GM23338 (cell line): ENCODE measurements around the gene RAC2. TPM values are rescaled to one million over a fixed set of nuclear protein-coding genes. Genes with fewer than 3 reads are reported as not detected.
A peak's percentile ranks its signal among the peaks of the same experiment; 100 is the strongest.

Experiments used
- ATAC-seq: fragments of 200-7000 bp; cut with Tn5 transposase; 3 replicates; pipeline ENCODE4 v1.9.1; 2020
- DNase-seq: peaks from one replicate; pipeline ENCODE4 v3.0.0-alpha.2; 2015; ENCODE audit warnings: low spot score
- H2AFZ ChIP-seq: fragments of 200-600 bp; sonication (generic); 2 replicates; pipeline ENCODE4 v1.8.0; 2016; ENCODE audit warnings: antibody characterized with exemption, mild to moderate bottlenecking, moderate library complexity
- H3F3A ChIP-seq: fragments of 200-600 bp; sonication (generic); replicated peaks from 2 replicates; pipeline ENCODE4 v1.8.0; 2017; ENCODE audit warnings: antibody characterized with exemption, mixed run types, low read depth
- H3K27ac ChIP-seq: fragments of 200-600 bp; sonication (generic); 2 replicates; pipeline ENCODE4 v1.6.1; 2016; ENCODE audit warnings: low read depth
- H3K27me3 ChIP-seq: fragments of 200-600 bp; sonication (generic); 2 replicates; pipeline ENCODE4 v1.8.0; 2016; ENCODE audit warnings: mild to moderate bottlenecking, mixed run types, moderate library complexity; ENCODE audit not compliant: insufficient read depth
- H3K36me3 ChIP-seq: fragments of 200-600 bp; sonication (generic); 2 replicates; pipeline ENCODE4 v1.8.0; 2016; ENCODE audit warnings: mild to moderate bottlenecking; ENCODE audit not compliant: insufficient read depth
- H3K4me1 ChIP-seq: fragments of 200-600 bp; sonication (generic); 2 replicates; pipeline ENCODE4 v1.8.0; 2016; ENCODE audit warnings: mild to moderate bottlenecking, moderate library complexity; ENCODE audit not compliant: insufficient read depth
- H3K4me2 ChIP-seq: fragments of 200-600 bp; sonication (generic); 2 replicates; pipeline ENCODE4 v1.7.1; 2017; ENCODE audit warnings: mixed run types
- H3K4me3 ChIP-seq: fragments of 200-600 bp; sonication (generic); 2 replicates; pipeline ENCODE4 v1.6.1; 2016; ENCODE audit warnings: mixed run types
- H3K79me2 ChIP-seq: fragments of 200-600 bp; sonication (generic); replicated peaks from 2 replicates; pipeline ENCODE4 v1.8.0; 2017; ENCODE audit warnings: mild to moderate bottlenecking; ENCODE audit not compliant: insufficient read depth
- H3K9me2 ChIP-seq: fragments of 200-600 bp; sonication (generic); 2 replicates; pipeline ENCODE4 v1.8.0; 2017; ENCODE audit not compliant: insufficient read depth
- H4K20me1 ChIP-seq: fragments of 200-600 bp; sonication (generic); replicated peaks from 2 replicates; pipeline ENCODE4 v1.8.0; 2017; ENCODE audit warnings: mild to moderate bottlenecking; ENCODE audit not compliant: insufficient read depth
- H3K27ac Mint-ChIP-seq: 2 replicates; pipeline ENCODE4 v1.8.0; 2020; ENCODE audit warnings: inconsistent platforms, mild to moderate bottlenecking, moderate library complexity, mixed read lengths
- H3K27me3 Mint-ChIP-seq: 3 replicates; pipeline ENCODE4 v1.8.0; 2022; ENCODE audit warnings: low read depth, mild to moderate bottlenecking, moderate library complexity, mixed read lengths, inconsistent platforms; ENCODE audit not compliant: insufficient read depth, poor library complexity
- H3K36me3 Mint-ChIP-seq: 3 replicates; pipeline ENCODE4 v1.8.0; 2021; ENCODE audit warnings: low read depth, mild to moderate bottlenecking, inconsistent platforms, moderate library complexity, mixed read lengths
- H3K4me1 Mint-ChIP-seq: 3 replicates; pipeline ENCODE4 v1.8.0; 2020; ENCODE audit warnings: mild to moderate bottlenecking, inconsistent platforms, mixed read lengths
- H3K4me3 Mint-ChIP-seq: 3 replicates; pipeline ENCODE4 v1.8.0; 2021; ENCODE audit warnings: moderate library complexity, mild to moderate bottlenecking, inconsistent platforms, mixed read lengths
- H3K9me3 Mint-ChIP-seq: 3 replicates; pipeline ENCODE4 v1.8.0; 2020; ENCODE audit warnings: moderate library complexity, mild to moderate bottlenecking, inconsistent platforms, mixed read lengths
- CTCF ChIP-seq, 2 experiments: fragments of 200-600 bp in 1 of 2; sonication (generic) in 1 of 2; conservative IDR thresholded peaks; 2 replicates each; pipeline versions ENCODE4 v1.5.1 to v1.6.1; 2016 to 2017; ENCODE audit warnings: antibody characterized with exemption in 2 of 2, low read depth in 2 of 2, mild to moderate bottlenecking in 2 of 2, moderate library complexity in 1 of 2
- JUNB ChIP-seq: IDR thresholded peaks from one replicate; pipeline ENCODE4 v1.6.1; 2016; ENCODE audit warnings: antibody characterized with exemption; ENCODE audit not compliant: unreplicated experiment
- POLR2AphosphoS5 ChIP-seq: IDR thresholded peaks from 2 replicates; pipeline ENCODE4 v1.6.1; 2016; ENCODE audit warnings: antibody characterized with exemption, low read depth
- REST ChIP-seq: IDR thresholded peaks from one replicate; pipeline ENCODE4 v1.6.1; 2018; ENCODE audit warnings: antibody characterized with exemption; ENCODE audit not compliant: unreplicated experiment
- ZNF114 ChIP-seq: fragments of 250-450 bp; sonication (Bioruptor Pico); IDR thresholded peaks from 2 replicates; pipeline ENCODE4 v1.5.0; 2020; ENCODE audit warnings: mild to moderate bottlenecking, moderate library complexity
- polyA plus RNA-seq: library from polyadenylated mRNA; unstranded; fragments of >200 nt; fragmentation: Nextera tagmentation; extraction: Ambion mirVana; gene quantifications from 2 replicates; pipeline ENCODE4 v1.2.1, GENCODE V29; 2016
- total RNA-seq: library from RNA; depleted of rRNA; stranded (reverse); fragments of >200 nt; shearing (Covaris generic); gene quantifications from 2 replicates; pipeline ENCODE4 v1.2.3, GENCODE V29; 2014
- TF ChIP-seq, protein P1 (sequence below): IDR thresholded peaks from 2 replicates; pipeline ENCODE4 v1.6.1; 2016; ENCODE audit warnings: antibody characterized with exemption

RAC2 gene
- total and polyA plus RNA-seq, 2 experiments from 2014 or later = 2.4 to 2.7 TPM

GRCh38 chr22:37197451-37198257 is 46.4 kb downstream of the RAC2 start:
- Histone ChIP-seq H4K20me1 (no peaks in the 10 kb centered on the region), H3K9me2 (no peaks in the 10 kb centered on the region), H3K4me2 (peak overlapping the region; percentile 92), H3K36me3 (0 out of 2 replicates have a peak, but pooled peaks cover 5% of the 10 kb centered on the region), H2AFZ (no peak overlapping the region), H3K4me1 (peaks cover 8% of the 10 kb centered on the region; the same call in 1 of the 2 replicates), H3K4me3 (peak overlapping the region; percentile 75; the same call in 1 of the 2 replicates), H3K79me2 (no peaks in the 10 kb centered on the region), H3K27me3 (no peaks in the 10 kb centered on the region), H3F3A (no peaks in the 10 kb centered on the region), H3K27ac (no peak overlapping the region)
- Mint-ChIP-seq H3K36me3 (peaks cover 19% of the 10 kb centered on the region), H3K4me1 (peaks cover 15% of the 10 kb centered on the region), H3K27ac (no peak overlapping the region), H3K27me3 (peaks cover 9% of the 10 kb centered on the region), H3K9me3 (peaks cover 10% of the 10 kb centered on the region), H3K4me3 (peak overlapping the region; percentile 79)
- TF ChIP-seq, protein P1, sequence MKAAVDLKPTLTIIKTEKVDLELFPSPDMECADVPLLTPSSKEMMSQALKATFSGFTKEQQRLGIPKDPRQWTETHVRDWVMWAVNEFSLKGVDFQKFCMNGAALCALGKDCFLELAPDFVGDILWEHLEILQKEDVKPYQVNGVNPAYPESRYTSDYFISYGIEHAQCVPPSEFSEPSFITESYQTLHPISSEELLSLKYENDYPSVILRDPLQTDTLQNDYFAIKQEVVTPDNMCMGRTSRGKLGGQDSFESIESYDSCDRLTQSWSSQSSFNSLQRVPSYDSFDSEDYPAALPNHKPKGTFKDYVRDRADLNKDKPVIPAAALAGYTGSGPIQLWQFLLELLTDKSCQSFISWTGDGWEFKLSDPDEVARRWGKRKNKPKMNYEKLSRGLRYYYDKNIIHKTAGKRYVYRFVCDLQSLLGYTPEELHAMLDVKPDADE = no peak
- TF ChIP-seq CTCF (conservative IDR thresholded peaks at IDR 0.05; ENCODE audit: low read depth in 2 of 2) = no peak
- ATAC-seq (no peak), DNase-seq (no peak)

DNA sequence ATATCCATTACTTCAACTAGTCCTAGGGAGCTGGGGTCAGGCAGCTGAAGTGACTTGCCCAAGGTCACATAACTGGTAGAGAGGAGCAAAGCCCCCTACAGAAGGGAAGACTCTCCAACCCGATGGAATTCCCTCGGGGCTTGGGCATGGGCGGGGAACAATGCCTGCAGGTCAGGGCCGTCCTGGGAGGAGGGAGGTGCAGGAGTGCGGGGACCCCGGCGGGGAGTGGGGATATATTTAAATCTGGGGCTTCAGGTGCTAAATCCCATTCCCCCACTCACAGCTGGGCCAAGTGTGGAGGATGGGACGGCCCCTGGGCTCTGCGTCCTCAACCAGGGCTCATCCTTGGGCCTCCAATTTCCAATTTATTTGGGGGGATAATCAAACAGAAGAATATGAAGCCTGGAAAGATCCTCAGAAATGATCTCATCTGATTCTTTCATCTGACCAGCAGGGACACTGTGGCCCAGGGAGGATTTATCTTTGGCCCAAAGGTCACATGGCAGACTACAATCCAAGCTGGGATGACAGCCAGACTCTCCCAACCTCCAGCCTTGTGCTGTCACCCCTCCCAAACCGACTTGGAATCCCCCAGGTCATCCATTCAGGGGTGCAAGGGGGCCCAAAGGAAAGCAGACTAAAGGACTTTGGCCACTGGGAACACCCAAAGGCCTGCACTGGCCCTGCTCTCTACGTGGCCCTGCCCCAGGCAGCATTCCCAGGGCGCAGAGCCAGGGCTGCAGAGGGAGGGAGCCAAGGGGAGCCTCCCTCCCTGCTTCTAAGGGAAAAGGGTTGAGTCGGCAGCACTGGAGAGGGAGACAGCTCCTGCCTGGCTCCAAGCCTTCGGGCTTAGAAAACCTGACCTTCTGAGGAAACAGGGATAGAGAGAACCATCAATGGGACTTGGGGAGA is 47.3 kb downstream of the RAC2 start:
- no peaks in the 10 kb centered on the region for H4K20me1 ChIP-seq
- peaks cover 8% of the 10 kb centered on the region; the same call in 1 of the 2 replicates for H3K4me1 ChIP-seq
- no peaks in the 10 kb centered on the region for H3K27me3 ChIP-seq
- Mint-ChIP-seq H3K36me3 (peaks cover 28% of the 10 kb centered on the region), H3K27me3 (peaks cover 9% of the 10 kb centered on the region), H3K27ac (no peak overlapping the region), H3K4me3 (no peak overlapping the region), H3K9me3 (peaks cover 16% of the 10 kb centered on the region), H3K4me1 (peaks cover 15% of the 10 kb centered on the region)
- no peak overlapping the region for H3K27ac ChIP-seq
- H3K79me2 ChIP-seq = no peaks in the 10 kb centered on the region
- ATAC-seq (no peak), DNase-seq (no peak)
- H3K4me3 ChIP-seq = no peak overlapping the region
- H3K9me2 ChIP-seq = no peaks in the 10 kb centered on the region
- H3K4me2 ChIP-seq = no peak overlapping the region
- no peak overlapping the region for H2AFZ ChIP-seq
- H3F3A ChIP-seq = no peaks in the 10 kb centered on the region
- H3K36me3 ChIP-seq = peaks cover 5% of the 10 kb centered on the region; the same call in 1 of the 2 replicates
- no peak for TF ChIP-seq POLR2AphosphoS5
- TF ChIP-seq REST = no peak
- TF ChIP-seq JUNB = no peak
- TF ChIP-seq ZNF114 (CRISPR knock-in tag) = no peak
- no peak for TF ChIP-seq CTCF (conservative IDR thresholded peaks at IDR 0.05; ENCODE audit: low read depth in 2 of 2)
